ENCODE measurements around the gene CCDC157.
"Not testable (repeated sequence)": the region's sequence is repeated elsewhere in the genome, so short reads cannot be mapped to it uniquely, and the experiment has no call there.

CCDC157 gene

DNA sequence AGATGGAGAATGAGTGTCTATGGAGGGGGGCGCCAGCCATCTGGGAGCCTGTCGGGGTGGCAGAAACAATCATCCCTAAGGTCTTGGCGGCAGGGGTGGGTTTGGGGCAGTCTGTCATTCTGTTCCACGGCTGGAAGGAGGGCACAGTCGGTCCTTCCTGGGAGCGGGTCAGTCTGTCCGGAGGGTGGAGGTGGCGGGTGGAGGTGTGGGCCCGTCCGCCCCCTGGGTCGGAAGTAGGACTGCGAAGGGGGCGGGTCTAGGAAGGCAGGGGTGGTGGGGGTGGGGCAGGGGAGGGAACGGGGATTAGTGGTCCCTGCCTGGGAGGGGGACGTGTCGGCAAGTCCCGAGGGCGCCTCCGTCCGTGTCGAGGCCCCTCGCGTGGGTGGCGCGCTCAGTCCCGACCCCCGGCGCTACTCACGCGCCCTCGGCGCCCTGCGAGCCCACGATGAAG lies 30.5 kb upstream of the CCDC157 start:
- no peak for DNase-seq

DNA sequence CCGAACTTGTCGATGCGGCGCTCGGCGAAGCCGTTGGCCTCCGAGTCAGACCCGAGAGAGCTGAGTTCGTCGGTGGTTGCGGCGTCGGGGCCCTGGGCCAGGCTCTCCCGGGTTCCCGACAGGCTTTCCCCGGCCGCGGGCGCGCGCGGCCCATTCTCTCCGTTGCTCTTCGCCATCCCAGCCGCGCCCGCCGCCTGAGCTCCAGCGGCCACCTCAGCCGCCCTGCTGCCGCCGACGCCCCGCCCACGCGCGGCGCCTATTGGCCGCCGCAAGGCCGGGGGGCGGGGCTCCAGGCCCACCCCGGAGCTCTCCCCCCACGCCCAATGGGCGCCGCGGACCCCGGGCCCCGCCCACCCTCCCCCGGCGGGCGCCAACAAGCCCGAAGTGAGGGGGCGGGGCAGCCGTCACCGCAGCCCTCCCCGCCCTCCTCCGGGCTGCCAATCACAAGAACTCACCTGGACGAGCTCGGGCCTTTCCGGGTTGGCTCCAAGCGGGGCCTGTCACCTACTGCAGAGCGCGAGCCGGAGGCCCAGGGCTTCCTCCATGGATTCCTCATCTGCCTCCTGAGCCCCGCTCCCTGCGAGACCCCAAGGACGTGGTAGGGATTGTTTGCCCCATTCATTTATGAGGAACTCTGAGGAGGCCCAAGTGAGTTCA lies 30.0 kb upstream of the CCDC157 start, which contains the start of gene TBC1D10A:
TSS of gene TBC1D10A (minus strand) at position 236 of the 657 bp plus-strand sequence. CDS start at position 176, 60 bp downstream.
- peak; percentile 88 for DNase-seq

- DNase-seq: no peak
Observed at GRCh38 chr22:30327864-30328345, 28.9 kb upstream of the CCDC157 start.

DNA sequence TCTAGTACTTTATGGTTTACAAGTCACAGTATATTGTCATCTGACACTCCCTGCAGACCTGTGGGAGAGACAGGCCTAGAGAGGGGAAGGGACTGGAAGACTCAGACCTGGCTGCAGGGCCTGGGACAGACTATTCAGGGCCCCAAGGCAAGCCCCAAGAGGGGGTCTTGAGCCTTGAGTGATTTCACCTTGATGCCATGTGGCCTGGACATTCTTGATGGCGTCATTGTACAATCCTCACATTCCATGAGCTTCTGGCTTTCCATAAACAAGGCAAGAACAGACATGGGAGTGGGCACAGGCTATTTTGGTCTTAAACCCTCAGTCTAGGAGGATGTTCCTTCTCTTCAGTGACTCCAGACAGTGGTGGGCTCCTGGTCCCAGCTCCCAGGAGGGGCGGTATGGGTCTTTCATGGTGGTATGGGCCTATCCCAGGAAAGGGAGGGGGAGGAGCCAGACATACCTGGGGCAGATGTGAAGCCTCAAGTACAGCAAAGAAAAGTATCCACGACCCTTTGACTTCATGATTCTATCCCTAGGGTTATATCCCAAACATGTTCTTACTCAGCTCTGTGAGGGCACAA lies 28.2 kb upstream of the CCDC157 start:
- no peak for DNase-seq

- no peak for DNase-seq
Observed at GRCh38 chr22:30332551-30332950, 24.3 kb upstream of the CCDC157 start.

DNA sequence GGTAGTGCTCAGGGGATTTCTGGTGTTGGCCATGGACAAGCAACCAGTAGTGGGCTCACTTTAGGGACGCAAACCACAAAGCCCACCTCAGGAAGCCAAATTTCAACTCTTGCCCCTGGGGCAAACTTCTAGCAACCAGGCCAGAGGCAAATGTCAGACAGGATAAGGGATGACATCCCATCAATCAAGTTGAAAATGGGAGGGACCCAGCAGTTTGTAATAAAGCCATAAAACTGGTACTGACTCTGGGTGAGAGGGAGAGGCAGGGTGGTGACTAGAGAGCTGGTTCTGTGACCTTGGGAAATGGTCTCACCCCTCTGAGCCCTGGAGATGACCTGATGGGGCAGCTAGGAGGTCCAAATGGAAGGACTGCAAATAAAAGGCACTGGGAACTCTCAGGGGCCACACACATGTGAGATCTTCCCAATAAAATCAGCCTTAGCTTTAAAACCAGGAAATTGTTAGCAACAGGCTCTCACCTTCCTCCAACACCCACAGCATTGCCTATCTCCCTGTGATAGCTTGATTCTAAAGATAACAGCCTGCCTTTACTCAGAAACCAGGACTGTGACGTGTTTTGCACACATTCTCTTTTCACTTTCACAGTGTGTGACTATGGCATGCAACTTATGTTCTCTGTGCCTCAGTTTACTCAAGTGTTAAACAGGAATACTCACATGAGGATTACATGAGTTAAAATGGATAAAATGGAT lies 23.7 kb upstream of the CCDC157 start:
- DNase-seq: no peak

DNA sequence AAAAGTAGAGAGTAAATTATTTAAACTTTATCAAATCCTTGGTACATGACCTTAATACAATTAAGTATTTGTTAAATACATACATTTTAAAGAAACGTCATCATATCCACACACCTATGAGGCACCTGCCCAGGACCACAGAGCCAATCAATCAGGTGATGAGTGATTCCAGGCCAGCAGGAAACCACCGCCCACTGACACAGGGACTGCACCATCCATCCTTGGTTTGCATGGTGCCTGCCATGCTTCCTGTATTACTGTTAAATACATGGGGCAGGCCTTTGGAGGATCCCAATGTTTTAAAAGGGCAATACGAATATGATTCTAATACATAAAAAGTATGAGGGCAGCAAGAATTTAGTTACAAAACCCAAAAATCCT lies 23.1 kb upstream of the CCDC157 start:
- no peak for DNase-seq

GRCh38 chr22:30334646-30335045 lies 22.2 kb upstream of the CCDC157 start:
- DNase-seq: no peak

- DNase-seq: no peak
Observed at GRCh38 chr22:30335236-30335635, 21.6 kb upstream of the CCDC157 start.

- DNase-seq: no peak
Observed at GRCh38 chr22:30336752-30337460, 19.9 kb upstream of the CCDC157 start.

- DNase-seq: no peak
Observed at GRCh38 chr22:30337461-30337778, 19.4 kb upstream of the CCDC157 start.

- DNase-seq: not testable (repeated sequence)
Observed at GRCh38 chr22:30338341-30338740, 18.5 kb upstream of the CCDC157 start.

DNA sequence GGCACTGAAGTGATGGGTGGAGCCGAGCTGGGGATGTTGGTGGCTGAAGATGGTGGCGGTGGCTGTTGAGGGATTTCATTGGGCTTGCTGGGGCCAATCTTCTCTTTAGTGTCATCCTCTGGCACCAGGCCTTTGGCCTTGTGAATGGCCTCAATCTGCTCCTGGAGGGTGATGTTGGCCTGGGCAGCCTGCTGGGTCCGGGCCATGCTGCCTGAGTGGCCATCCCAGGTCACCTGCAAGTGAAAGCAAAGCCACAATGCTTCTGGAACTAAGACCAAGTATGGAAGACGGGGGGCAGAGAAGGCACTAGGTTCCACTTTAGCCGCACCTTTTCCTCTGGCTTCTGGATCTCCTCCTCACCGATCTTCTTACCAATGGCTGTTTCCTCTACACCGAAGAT lies 18.0 kb upstream of the CCDC157 start:
- no peak for DNase-seq

DNA sequence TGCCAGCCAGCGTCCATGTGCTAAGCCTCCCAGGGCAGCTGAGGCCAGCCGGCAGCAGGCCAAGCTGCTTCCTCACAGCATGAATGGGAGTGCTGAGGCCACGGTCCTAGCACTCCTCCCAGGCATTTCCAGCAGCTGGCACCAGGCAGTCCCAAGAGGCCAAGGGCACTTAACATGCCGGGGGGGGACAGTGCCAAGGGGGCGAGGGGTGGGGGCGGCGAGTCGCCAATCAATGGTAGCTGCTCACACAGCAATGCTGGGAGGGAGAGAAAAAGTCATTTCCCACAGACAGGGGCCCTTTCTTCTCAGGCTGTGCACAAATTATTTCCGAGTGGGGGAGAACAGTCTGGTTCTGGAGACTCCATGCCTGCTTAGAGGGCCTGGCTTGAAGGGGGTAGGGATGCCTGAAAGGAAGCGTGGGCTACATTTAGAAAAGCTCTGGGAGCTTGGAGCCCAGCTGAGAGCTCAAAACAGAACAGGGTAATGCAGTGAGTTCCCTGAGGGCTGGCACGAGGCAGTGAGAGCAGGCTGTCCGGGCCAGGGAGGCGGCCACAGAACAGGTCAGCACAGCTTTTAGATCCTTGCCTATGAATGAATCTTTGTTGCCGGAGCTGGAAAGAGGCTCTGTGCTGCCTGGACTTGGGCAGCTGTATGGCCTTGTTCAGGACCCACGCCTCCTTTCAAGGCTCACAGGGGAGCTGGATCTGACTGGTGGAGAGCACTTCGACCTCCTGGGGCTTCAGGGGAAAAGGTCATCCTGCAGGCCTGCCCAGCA lies 15.7 kb upstream of the CCDC157 start:
- no peak for DNase-seq

GRCh38 chr22:30344447-30345200 lies 12.2 kb upstream of the CCDC157 start:
- DNase-seq: no peak

DNA sequence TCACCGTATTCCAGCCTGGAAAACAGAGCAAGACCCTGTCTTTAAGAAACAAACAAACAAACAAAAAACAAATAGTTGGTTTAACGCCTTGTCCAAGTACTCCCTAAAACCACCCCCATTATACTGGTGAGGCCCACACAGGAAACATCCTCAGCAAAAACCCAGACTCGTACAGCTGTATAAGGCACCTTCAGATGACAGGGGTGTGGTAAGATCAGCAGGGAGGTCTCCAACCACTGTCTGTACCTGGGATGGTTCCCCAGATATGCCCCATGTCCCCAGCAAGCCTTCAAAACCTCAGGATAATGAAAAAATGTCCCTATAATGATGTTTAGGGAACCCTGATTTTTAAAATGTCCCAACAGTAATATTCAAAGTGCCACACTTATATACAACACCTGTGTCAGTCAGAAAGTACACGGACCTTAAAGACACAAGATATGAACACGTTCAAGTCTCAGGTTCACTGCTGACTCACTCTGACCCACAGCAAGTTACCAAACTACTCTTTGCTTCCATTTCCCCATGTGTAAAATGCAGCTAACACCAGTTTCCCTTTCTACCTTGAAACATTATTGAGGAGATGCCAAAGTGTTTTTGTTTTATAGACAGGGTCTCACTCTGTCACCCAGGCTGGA lies 9.4 kb upstream of the CCDC157 start:
- no peak for DNase-seq

- DNase-seq: no peak
Observed at GRCh38 chr22:30348404-30348803, 8.4 kb upstream of the CCDC157 start.

- no peak for DNase-seq
Observed at GRCh38 chr22:30348809-30349208, 8.0 kb upstream of the CCDC157 start.

- no peak for DNase-seq
Observed at GRCh38 chr22:30351226-30351625, 5.6 kb upstream of the CCDC157 start.

DNA sequence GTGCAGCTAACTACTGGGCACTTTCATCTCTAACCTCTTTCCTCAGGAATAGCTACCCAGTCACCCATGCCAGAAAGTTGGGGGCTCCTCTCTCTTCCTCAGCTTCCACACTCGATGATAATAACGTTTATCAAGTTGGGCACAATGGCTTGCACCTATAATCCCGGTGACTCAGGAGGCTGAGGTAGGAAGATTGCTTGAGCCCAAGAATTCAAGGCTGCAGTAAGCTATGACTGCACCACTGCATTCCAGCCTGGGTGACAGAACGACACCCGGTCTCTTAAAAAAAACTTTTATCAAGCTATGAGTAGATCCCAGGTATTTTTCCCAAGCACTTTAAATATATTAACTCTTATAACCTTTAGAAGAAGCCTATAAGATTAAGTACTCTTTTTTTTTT lies 2.2 kb upstream of the CCDC157 start:
- DNase-seq: no peak

- DNase-seq: no peak
Observed at GRCh38 chr22:30357236-30357570, 396 bp downstream of the CCDC157 start.
